Kidney (tissue), 14 donors: Measurements from ENCODE around the gene IGSF9. TPM values are rescaled to one million over a fixed set of nuclear protein-coding genes. Genes with fewer than 3 reads are reported as not detected.

Experiments used
- DNase-seq, 5 donors: peaks; one replicate each; pipeline ENCODE4 v3.0.0-alpha.2; 2013 to 2020
- FAIRE-seq: peaks from 2 replicates; lab custom pipeline; 2012; peaks lifted over from hg19 to GRCh38; lab: Jason Lieb, UNC
- H3K27ac ChIP-seq, 2 donors: one replicate each; pipeline ENCODE4 v1.7.0; 2013; ENCODE audit warnings: low read depth in 2 of 2, low read length in 2 of 2, inconsistent platforms in 1 of 2
- H3K27me3 ChIP-seq: one replicate; pipeline ENCODE4 v1.7.1; 2013; ENCODE audit warnings: low read length, inconsistent platforms; ENCODE audit not compliant: control insufficient read depth, insufficient read depth
- H3K36me3 ChIP-seq, 3 donors: one replicate each; pipeline versions ENCODE4 v1.7.0 to v1.7.1; 2013; ENCODE audit warnings: low read length in 3 of 3, control low read depth in 1 of 3, inconsistent platforms in 1 of 3; ENCODE audit not compliant: insufficient read depth in 3 of 3, control insufficient read depth in 2 of 3
- H3K4me1 ChIP-seq, 3 donors: one replicate each; pipeline versions ENCODE4 v1.7.0 to v1.7.1; 2013; ENCODE audit warnings: low read length in 3 of 3, inconsistent platforms in 1 of 3, low read depth in 1 of 3; ENCODE audit not compliant: control insufficient read depth in 2 of 3, insufficient read depth in 2 of 3
- H3K4me3 ChIP-seq, 3 donors: one replicate each; pipeline versions ENCODE4 v1.7.0 to v1.8.1; 2013; ENCODE audit warnings: low read length in 3 of 3, control low read depth in 1 of 3, inconsistent platforms in 1 of 3
- H3K9ac ChIP-seq, 3 donors: one replicate each; pipeline versions ENCODE4 v1.7.0 to v1.7.1; 2013; ENCODE audit warnings: low read length in 3 of 3, control low read depth in 1 of 3, inconsistent platforms in 1 of 3
- H3K9me3 ChIP-seq, 3 donors: one replicate each; pipeline versions ENCODE4 v1.7.0 to v1.7.1; 2013; ENCODE audit warnings: low read length in 3 of 3, control low read depth in 1 of 3, inconsistent platforms in 1 of 3; ENCODE audit not compliant: control insufficient read depth in 2 of 3, insufficient read depth in 1 of 3
- intact Hi-C: fragments of 100-400 bp; cut with DNase I; formaldehyde crosslinking; loops from one replicate; pipeline ENCODE4 v1.11.1; 2022
- polyA plus RNA-seq: library from polyadenylated mRNA; stranded (reverse); fragments of 350-450 nt; fragmentation: Illumina TruSeq; extraction: RNeasy Lipid Tissue Mini Kit (QIAGEN cat#74804); gene quantifications from one replicate; pipeline ENCODE4 v1.2.3, GENCODE V29; 2014; ENCODE audit warnings: low read depth, low replicate concordance; ENCODE audit not compliant: insufficient read depth
- total RNA-seq: library from RNA; stranded (reverse); fragmentation: NEBNext Ultra II Directional; extraction: Animal tissue kit (Norgen Biotek cat#: 25700); gene quantifications from one replicate; pipeline ENCODE4 v1.2.1, GENCODE V29; 2021
- TF ChIP-seq, protein P1 (sequence below): IDR thresholded peaks from 3 replicates; pipeline ENCODE4 v1.5.1; 2012; ENCODE audit warnings: mild to moderate bottlenecking, moderate library complexity, borderline replicate concordance; ENCODE audit not compliant: insufficient read depth; ENCODE audit errors: extremely low read depth
- donor health status: control.
- donor health status: control.
- donor health status: control.
- donor health status: control.
- donor health status: control.
- donor health status: DM: yes; HTN: yes; CAD: no.
- donor health status: Normal renal cell carcinoma (clear cell type).

Gene IGSF9
- total and polyA plus RNA-seq, 2 donors from 2014 or later = 0.88 to 1.3 TPM

GRCh38 chr1:159923203-159924024, 22.0 kb downstream of the IGSF9 start:
- Histone ChIP-seq H3K4me3 (peak overlapping the region; percentile 64 to 97 (median 76)), H3K4me1 (peaks cover 2 to 25% (median 9%) of the 10 kb centered on the region in 3 donors), H3K27me3 (no peaks in the 10 kb centered on the region), H3K9me3 (no peaks in the 10 kb centered on the region), H3K9ac (peak overlapping the region; percentile 42 to 99 (median 83)), H3K27ac (peak overlapping the region; percentile 95 to 98), H3K36me3 (peaks cover 0 to 17% (median 14%) of the 10 kb centered on the region in 3 donors)
- DNase-seq (peak; percentile 91 to 95 (median 92)), FAIRE-seq (no peak)
- TF ChIP-seq, protein P1, sequence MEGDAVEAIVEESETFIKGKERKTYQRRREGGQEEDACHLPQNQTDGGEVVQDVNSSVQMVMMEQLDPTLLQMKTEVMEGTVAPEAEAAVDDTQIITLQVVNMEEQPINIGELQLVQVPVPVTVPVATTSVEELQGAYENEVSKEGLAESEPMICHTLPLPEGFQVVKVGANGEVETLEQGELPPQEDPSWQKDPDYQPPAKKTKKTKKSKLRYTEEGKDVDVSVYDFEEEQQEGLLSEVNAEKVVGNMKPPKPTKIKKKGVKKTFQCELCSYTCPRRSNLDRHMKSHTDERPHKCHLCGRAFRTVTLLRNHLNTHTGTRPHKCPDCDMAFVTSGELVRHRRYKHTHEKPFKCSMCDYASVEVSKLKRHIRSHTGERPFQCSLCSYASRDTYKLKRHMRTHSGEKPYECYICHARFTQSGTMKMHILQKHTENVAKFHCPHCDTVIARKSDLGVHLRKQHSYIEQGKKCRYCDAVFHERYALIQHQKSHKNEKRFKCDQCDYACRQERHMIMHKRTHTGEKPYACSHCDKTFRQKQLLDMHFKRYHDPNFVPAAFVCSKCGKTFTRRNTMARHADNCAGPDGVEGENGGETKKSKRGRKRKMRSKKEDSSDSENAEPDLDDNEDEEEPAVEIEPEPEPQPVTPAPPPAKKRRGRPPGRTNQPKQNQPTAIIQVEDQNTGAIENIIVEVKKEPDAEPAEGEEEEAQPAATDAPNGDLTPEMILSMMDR = no peak
- intact Hi-C loops = no loop called here

- FAIRE-seq (no peak), DNase-seq (peak; percentile 73 to 94 (median 87))
- Histone ChIP-seq H3K9me3 (no peaks in the 10 kb centered on the region), H3K36me3 (peaks cover 0 to 23% (median 19%) of the 10 kb centered on the region in 3 donors), H3K27ac (peak overlapping the region; percentile 95 to 98), H3K4me3 (peak overlapping the region; percentile 11 to 97 (median 76)), H3K9ac (peak overlapping the region in 1 of 3 donors; percentile 99), H3K27me3 (no peaks in the 10 kb centered on the region), H3K4me1 (peaks cover 2 to 25% (median 9%) of the 10 kb centered on the region in 3 donors)
- TF ChIP-seq, protein P1 = no peak
- intact Hi-C loops = no loop called here
Measured at GRCh38 chr1:159922511-159923202, 22.8 kb downstream of the IGSF9 start.

- peak in 2 of 5 donors; percentile 62 to 86 for DNase-seq
- TF ChIP-seq, protein P1 = no peak
- no peak for FAIRE-seq
- Histone ChIP-seq H3K36me3 (peaks cover 0 to 28% (median 19%) of the 10 kb centered on the region in 3 donors), H3K27ac (peak overlapping the region; percentile 95 to 98), H3K4me3 (peak overlapping the region in 2 of 3 donors; percentile 76 to 97), H3K9me3 (no peaks in the 10 kb centered on the region), H3K27me3 (no peaks in the 10 kb centered on the region), H3K4me1 (peaks cover 2 to 25% (median 9%) of the 10 kb centered on the region in 3 donors), H3K9ac (peak overlapping the region in 1 of 3 donors; percentile 99)
- intact Hi-C loops = no loop called here
Measured at GRCh38 chr1:159921700-159922504, 23.5 kb downstream of the IGSF9 start.
